T-helper 1 cell treated with Interleukin-12 subunit alpha and Interleukin-12 subunit beta and Interleukin-4 antibody, amounts not matched to agents 30 ng/mL and 1 ng/mL, for 36 hours (primary cell): ENCODE results near the gene TTC27. TPM values are rescaled to one million over a fixed set of nuclear protein-coding genes. Genes with fewer than 3 reads are reported as not detected.

Experiments used
- intact Hi-C: fragments of 100-400 bp; cut with micrococcal nuclease; formaldehyde crosslinking; loops from one replicate; pipeline ENCODE4 v1.15.1; 2024
- total RNA-seq: library from RNA; stranded (reverse); gene quantifications from 2 replicates; pipeline ENCODE4 v1.2.3, GENCODE V29; 2022

Gene TTC27
- total RNA-seq, 1 donor from 2014 or later, result 28.7 TPM

DNA sequence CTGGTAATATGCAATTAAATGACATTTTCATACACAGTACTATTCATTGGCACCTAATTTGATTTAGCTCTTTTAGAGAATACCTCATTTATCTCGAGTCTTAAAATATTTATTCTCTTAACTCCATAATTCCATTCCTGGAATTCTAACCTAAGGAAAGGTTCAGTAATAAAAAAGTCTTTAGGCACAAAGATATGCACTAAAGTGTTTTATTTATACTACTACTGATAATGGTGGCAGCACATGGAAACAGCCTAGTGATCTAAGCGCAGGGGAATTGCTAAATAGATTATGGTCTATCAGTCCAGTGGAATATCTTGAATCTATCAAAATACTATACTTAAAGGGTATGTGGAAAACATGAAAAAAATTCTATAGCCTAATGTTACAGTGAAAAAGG, 176.4 kb downstream of the TTC27 start:
- intact Hi-C loops, result no loop called here

DNA sequence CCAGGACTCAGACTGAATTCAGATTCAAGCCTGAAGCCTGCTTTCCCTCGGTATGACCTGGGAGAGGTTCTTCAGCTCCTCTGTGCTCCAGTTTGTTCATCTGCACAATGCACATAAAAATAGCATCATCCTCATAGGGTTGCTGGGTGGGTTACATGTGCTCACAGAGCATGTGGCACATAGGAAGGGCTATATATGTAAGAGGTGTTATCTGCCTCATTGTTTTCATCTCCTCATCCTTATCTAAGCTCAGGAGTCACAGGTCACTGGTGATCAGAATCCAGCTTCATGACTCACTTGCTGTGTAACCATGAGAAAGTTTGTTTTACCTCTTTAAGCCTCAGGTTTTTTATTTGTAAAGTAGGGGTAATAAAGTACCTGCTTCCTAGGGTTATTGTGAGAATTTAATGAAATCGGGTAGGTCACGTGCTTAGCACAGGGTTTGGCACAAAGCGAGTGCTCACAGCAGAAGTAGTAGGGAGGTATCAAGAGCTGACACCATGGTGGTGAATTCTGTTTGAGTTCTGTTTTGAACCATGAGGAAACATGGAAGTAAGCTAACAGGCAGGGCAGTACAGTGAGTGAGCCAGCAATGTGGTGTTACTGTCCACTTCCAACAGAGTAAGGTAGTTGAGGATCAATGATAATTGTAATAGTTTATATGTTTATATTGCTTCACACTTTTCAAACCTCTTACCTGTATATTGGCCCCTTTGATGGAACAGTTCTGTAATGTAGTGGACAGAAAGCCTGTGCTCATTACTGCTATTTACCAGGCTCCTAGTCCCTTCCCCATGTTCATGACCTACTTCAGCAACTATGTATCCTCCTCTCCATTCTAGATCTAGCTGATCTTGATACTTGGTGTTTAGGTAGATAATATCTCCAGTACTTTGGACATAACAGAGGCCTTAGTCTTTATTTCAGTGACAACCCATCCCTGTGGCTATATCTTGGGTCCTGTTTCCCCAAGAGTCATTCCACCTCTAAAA, 177.6 kb downstream of the TTC27 start:
- intact Hi-C loops, result no loop called here

DNA sequence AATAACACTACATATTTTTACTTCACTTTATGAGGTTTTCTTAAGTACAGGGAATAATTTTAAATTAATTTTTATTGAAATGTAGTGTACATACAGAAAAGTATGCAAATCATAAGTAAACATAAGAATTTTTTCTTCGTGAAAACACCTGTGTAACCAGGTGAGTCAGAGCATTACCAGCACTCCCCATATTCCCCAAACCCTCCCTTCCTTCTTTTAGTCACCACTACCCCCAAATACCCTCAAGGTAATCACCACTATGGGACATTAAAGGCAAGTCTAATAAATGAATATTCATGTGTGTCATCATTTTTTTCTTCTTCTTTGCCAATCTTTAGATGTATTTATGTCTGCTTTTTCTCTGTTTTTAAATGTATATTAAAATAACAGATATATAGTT, 179.0 kb downstream of the TTC27 start:
- intact Hi-C loops, result no loop called here

DNA sequence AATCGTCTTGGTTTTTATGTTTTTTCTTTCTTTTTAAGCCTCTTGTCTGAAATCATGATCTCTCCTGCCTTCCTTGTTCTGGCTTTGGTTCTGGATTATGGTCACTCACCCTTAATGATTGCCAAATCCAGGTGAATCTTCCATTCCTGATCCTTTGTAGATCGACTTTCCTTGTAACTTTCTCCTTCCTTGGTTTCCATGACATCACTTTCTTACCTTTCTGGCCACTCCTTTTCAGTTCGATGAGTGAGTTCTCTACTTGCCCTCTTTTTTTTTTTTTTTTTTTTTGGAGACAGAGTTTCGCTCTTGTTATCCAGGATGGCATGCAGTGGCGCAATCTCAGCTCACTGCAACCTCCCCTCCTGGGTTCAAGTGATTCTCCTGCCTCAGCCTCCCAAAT, 179.8 kb downstream of the TTC27 start:
- intact Hi-C loops, result no loop called here

DNA sequence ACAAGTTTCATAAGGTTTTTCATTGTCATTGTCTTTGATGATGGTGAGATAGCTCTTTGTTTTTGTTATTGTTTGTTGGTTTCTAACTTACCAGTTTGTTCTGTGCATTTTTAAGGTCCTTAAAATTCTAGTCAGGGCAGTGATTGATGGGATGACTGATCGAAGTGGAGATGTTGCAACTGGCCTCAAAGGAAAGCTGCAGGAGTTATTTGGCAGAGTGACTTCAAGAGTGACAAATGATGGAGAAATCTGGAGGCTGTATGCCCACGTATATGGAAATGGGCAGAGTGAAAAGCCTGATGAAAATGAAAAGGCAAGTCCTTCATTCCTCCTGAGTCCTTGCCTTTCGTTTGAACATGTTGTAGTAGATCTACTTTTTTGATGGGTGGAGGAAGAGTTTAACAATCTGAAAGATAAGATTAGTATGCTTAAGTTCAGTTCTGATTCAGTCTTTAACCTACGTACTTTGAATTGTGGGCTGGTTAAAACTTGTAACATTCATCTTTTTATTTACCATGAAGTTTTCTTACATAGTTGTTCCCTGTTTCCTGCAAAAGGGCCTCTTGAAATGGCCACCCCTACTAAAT, 183.2 kb downstream of the TTC27 start:
- intact Hi-C loops, result no loop called here

DNA sequence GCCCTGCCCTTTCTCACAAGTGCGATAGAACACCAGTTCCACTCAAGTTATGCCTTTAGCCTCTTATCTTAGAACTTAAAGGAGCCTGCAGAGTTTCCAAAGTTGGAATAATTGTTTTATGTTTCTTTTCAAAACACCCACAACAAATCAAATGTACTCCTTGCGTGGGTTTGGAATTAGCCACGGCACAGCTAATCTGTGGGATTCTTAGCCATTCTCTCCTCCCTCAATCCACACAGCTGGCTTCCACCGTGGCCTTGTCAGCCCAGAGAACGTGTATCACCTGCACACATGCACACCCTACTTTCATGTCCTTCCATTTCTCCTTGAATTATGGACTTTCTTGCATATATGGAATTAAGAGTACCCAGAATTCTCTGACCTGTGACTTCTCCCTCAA, 183.8 kb downstream of the TTC27 start:
- intact Hi-C loops, result no loop called here

DNA sequence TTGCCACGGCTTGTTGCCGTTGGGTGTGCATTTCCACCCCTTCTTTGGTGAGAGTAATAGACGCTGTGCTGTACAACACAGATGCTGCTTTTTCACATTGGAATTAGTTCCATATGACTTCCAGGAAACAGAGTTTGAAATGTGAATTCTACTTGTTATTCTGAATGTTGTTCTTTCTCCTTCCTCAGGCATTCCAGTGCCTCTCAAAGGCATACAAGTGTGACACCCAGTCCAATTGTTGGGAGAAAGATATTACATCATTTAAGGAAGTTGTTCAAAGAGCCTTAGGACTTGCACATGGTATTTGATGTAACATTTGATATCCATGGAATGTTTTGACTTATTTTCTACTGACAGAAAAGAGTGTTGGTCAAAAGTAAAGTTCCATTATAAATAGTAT, 184.5 kb downstream of the TTC27 start:
- intact Hi-C loops, result no loop called here

DNA sequence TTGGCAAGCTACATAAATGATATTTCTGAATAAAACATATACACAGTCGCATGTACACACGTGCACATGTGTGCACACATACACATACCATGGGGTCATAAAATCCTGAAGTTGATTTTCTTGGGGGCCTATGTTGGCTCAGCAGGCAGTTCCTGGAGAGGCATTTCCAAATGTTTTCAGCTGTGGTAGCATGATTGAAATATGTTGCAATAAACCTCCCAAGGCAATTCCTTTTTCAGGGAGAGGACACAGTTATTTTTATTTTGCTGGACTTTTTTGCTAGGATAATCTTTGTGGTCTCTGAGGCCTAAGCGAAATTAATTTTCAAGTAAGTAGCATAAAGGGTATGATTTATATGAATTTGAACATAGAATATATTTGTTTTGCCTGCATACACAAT, 192.2 kb downstream of the TTC27 start:
- intact Hi-C loops, result loop anchor here (10.0 kb wide), 1 partner anchor 265 kb away; no protein-coding TSS in a partner anchor

DNA sequence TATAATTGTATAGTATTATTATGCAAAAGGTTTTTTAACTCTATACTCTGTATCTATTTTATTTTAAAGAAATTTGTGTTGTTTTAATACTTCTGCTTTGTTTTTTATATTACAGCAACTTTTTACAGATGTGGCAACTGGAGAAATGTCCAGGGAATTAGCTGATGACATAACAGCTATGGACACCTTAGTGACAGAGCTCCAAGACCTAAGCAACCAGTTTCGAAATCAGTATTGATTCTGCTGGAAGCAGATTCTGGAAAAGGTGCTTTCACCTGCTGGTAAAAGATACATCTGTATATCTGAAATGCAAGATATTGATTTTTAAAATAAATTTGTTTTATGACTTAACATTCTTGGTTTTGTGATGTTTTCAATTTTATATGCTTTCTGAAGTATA, 192.9 kb downstream of the TTC27 start:
- intact Hi-C loops, result loop anchor here (10.0 kb wide), 1 partner anchor 266 kb away; no protein-coding TSS in a partner anchor

DNA sequence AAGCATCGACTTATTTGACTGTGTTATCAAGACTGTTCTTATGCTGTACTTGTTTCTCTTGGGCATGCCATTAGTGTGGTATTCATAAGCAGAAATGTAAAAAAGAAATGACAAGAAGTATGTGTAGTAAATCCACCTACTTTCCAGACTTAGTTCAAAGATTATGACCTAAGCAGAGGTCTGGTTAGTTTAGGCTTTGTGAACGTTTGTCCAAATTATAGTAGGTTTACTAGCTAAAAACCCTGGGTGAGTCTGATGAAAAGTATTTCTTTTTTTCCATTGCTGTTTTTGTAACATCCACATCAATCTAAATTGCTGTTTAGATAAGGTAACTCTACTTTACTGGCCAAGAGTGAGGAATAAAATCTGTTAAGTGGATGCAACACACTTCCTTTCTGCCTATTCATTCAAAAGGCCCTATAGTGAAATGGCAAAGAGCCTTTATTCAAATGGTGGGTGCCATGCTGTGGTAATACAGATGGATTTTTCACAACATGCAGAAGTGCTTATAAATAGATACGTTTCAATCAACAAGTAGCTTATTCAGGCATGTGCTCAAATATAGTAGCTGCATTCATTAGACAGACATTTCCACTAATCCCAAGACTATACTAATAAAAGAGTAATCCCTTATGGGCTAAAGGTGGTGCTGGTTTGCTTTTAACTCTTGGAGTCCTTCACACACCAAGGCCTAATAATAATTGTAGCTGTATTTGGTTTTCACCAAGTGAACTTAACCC, 196.4 kb downstream of the TTC27 start:
- intact Hi-C loops, result loop anchor here (10.0 kb wide), 1 partner anchor 269 kb away; no protein-coding TSS in a partner anchor

DNA sequence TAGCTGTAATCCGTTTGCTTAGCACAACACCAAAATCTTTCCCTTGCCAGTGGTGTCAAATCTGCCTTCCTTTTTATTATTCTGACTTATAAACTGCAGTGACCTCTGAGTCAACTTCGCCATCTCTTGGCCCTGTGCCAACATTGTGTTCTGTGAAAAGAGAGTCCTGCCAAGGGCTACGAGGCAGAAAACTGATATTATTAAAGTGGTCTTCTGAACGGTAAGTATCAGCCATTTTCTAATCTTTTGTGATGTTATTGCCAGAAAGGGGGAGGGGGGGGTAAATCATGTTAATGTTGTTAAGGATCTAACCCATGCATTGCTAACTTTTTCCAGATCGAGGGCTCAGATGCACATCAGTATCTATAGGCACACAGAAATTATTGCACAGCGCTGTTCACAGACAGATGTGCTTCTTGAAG, 197.5 kb downstream of the TTC27 start:
- intact Hi-C loops, result loop anchor here (10.0 kb wide), 1 partner anchor 271 kb away; no protein-coding TSS in a partner anchor

DNA sequence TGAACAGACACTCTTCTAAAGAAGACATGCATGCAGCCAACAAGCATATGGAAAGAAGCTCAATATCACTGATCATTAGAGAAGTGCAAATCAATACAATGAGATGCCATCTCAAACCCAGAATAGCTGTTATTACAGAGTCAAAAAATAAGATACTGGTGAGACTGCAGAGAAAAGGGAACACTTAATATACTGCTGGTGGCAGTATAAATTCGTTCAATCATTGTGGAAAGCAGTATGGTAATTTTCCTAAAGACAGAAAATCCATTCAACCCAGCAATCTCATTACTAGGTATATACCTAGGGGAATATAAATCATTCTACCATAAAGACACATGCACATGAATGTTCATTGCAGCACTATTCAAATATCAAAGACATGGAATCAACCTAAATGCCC, 202.3 kb downstream of the TTC27 start:
- intact Hi-C loops, result no loop called here

DNA sequence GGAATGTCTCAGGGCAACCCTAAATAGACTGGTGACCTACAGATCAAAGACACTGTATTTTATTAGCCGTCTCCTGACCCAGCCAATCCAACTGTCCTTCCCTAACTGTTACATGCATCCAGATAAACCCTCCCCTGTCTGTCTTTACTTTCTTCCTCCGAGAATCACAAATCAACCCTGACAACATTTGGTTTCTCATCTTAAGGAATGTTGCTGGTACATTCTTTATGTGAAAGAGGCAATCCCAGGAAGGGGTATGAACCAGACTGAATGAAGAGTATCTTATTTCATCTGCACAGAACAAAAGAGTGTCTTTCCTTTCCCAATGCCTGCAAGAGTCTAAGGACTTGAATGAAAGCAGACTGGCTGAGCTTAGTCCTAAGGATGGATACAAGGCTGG, 205.0 kb downstream of the TTC27 start:
- intact Hi-C loops, result no loop called here

DNA sequence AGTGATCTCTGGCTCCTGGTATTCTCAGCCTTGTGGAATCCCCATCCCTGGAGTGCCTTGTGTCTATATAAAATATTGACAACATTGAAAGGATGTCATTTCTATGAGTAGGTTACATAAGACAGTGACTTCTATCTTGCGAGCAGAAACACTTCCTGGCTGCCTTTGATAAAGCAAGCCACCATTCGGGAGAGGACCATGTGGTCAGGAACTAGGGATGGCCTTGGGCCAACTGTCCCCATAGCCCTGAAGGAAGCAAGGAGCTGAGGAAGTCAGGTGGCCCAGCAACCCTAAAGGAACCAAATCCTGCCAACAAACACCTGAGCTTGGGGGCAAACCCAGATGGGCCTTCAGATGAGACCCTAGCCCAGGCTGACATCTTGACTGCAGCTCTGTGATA, 205.9 kb downstream of the TTC27 start:
- intact Hi-C loops, result loop anchor here (2.0 kb wide), 1 partner anchor 19 kb away; no protein-coding TSS in a partner anchor

DNA sequence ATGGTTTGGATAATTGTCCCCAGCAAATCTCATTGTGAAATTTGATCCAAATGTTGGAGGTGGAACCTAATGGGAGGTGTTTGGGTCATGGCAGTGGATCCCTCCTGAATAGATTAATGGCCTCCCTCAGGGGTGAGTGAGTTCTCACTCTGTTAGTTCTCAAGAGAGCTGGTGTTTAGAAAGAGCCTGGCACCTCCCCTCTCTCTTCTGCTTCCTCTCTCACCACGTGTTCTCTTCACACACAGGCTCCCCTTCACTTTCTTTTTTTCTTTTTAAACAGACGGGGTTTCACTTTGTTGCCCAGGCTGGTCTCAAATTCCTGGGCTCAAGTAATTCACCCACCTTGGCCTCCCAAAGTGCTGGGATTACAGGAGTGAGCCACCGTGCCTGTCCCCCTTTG, 207.3 kb downstream of the TTC27 start:
- intact Hi-C loops, result loop anchor here (2.0 kb wide), 1 partner anchor 20 kb away; no protein-coding TSS in a partner anchor

DNA sequence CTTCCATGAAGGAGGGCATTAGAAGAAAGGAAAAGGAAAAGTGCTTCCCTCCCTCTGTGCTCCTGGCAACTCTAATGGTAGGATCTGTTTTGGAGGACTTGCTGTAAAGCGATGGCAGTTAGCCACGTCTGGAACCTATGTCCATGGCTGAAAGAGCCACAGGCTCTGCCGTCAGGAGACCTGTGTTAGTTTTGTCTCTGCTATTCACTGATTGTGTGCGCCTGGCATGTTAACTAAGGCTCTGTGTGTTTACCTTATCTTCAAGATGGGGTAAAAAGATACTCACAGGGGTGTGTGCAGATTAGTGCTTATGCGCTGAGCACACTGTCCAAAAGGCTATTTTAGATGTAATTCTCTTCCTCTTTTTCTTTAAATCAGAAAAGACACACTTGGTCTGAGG, 209.1 kb downstream of the TTC27 start:
- intact Hi-C loops, result no loop called here

DNA sequence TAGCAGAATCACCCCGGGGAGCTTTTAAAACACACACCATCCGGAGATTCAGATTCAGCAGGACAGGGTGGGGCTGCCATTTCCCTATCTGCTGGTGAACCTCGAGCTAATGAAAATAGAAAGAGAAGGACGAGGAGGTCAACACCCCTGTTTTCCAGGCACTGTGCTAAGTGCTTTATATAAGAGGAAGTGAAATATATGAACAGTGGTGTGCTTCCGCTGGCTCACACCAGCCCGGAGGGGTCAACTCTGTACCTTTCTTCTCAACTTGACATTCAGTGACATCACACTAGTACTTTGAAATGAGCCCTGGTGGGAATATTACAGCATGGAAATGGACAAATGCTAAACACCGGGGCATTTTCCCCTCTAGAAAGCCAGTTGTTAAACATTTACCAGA, 210.6 kb downstream of the TTC27 start:
- intact Hi-C loops, result no loop called here

DNA sequence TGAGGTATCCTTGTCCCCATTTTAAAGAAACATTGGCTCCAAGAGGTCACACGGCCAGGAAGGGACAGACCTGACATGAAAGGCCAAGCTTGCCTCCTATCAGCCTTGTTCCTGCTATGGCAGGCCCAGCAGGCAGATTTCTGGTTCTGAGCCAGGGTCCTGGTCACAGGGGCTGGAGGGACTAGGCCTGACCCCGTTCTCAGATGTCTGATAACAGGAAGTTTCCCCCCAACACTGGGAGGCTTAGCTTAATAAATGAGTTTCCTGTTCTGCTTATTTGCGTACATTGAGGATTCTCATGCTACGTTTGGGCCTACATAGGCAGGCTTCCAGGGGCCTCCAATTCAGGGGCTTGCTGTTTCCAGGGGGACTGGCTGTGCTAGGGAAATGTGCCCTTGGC, 211.1 kb downstream of the TTC27 start:
- intact Hi-C loops, result no loop called here

DNA sequence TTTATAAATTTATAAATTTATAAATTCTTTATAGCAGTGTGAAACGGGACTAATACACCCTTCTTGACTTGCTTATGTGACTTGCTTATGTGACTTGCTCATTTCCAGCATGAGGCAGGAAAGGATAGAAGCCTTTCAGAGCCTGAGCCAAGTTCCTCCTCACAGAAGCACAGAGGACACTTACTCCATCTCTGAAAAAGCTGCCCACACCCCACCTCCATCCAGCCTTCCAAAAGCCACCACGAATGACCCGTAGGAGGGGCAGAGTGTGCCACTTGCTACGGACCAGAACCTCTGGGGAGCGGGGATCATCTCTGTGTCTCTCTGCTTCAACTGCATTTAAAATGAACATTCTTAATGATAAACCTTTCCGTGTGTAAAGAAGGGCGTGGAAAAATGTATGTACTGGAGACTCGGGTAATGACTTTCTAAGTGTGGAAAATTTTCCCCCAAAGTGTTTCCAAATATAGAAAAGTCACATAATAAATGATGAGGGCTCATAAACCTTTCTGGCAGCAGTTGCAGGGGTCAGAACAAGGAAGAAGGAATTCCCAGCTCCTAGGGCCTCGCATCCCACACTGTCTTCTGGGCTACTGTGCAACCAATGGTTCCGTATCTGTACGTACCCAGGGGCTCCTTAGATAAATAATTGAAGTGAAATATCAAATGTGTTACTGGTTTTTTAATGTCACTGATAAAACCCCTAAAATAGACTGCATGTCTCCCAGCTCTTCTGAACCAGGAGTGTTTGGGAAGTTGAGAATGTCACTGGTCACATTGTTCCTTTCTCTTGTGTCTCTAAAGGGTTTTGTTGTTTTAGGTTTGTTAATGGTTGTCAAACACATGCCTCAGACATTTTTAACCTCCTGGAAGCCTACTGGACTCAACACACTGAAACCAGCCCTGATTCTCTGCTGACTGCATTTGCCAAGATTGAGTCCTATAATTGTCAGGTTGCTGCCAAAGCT, 214.4 kb downstream of the TTC27 start:
- intact Hi-C loops, result no loop called here

DNA sequence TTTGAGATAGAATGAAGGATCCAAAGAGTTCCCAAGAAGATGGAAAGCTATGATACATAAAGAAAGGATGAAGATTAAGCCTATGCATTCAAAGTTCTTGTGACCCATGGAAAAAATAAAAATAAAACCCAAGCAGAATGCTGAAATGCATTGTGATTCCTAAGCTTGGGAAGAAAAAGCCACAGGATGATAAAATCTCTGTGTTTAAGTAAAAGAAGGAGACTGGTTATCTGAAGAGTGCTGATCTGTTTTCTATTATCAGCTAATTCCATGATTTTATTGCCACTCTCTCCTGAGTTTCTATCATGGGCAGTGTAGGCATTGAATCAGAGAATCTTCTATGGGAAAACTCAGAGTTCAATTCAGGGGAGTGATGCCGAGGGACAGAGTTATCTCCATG, 215.8 kb downstream of the TTC27 start:
- intact Hi-C loops, result no loop called here
